ENCODE data around the gene MED7. TPM values are rescaled to one million over a fixed set of nuclear protein-coding genes. Genes with fewer than 3 reads are reported as not detected.

MED7 gene
- total and polyA plus RNA-seq, 8 donors: 4.5 to 20.7 (median 10.3) TPM; not detected in 1

GRCh38 chr5:157165668-157166067, 23.0 kb upstream of the MED7 start:
- peaks cover 0 to 7% (median 0%) of the 10 kb centered on the region in 3 donors for H3K27me3 ChIP-seq
- intact Hi-C loops (cut with DNase I; ENCODE audit: low total_unique reads): no loop called here
- no peaks in the 10 kb centered on the region for H3K36me3 ChIP-seq
- no peak overlapping the region for H3K27ac ChIP-seq
- no peaks in the 10 kb centered on the region for H3K4me1 ChIP-seq
- no peak overlapping the region for H3K4me3 ChIP-seq
- DNase-seq: no peak
- TF ChIP-seq EP300 (IDR thresholded peaks at IDR 0.05): no peak
- TF ChIP-seq POLR2A (IDR thresholded peaks at IDR 0.05): no peak
- TF ChIP-seq CTCF (IDR thresholded peaks at IDR 0.05): no peak
- no peak for TF ChIP-seq POLR2AphosphoS5 (IDR thresholded peaks at IDR 0.05)
- WGBS, 5 donors: 83 to 90% (median 87%) methylated on average over 14 of the region's 14 CpGs
- H3K9me3 ChIP-seq: peaks cover 0 to 3% (median 0%) of the 10 kb centered on the region in 4 donors

- no peak for TF ChIP-seq CTCF (IDR thresholded peaks at IDR 0.05)
- no peak for TF ChIP-seq POLR2AphosphoS5 (IDR thresholded peaks at IDR 0.05)
- no peak for TF ChIP-seq POLR2A (IDR thresholded peaks at IDR 0.05)
- no peak for TF ChIP-seq EP300 (IDR thresholded peaks at IDR 0.05)
- Histone ChIP-seq H3K36me3 (no peaks in the 10 kb centered on the region), H3K4me3 (no peak overlapping the region), H3K27ac (no peak overlapping the region), H3K27me3 (peaks cover 0 to 7% (median 0%) of the 10 kb centered on the region in 3 donors), H3K4me1 (no peaks in the 10 kb centered on the region), H3K9me3 (peaks cover 0 to 3% (median 0%) of the 10 kb centered on the region in 4 donors)
- DNase-seq: no peak
- whole genome bisulfite sequencing, 5 donors: 83 to 90% (median 85%) methylated on average over 4 of the region's 4 CpGs
- intact Hi-C loops (cut with DNase I; ENCODE audit: low total_unique reads): no loop called here
Measured at GRCh38 chr5:157165261-157165660, 22.6 kb upstream of the MED7 start.

GRCh38 chr5:157164521-157164920, 21.9 kb upstream of the MED7 start:
- Histone ChIP-seq H3K4me1 (no peaks in the 10 kb centered on the region), H3K27me3 (peaks cover 0 to 7% (median 0%) of the 10 kb centered on the region in 3 donors), H3K4me3 (no peak overlapping the region), H3K36me3 (no peaks in the 10 kb centered on the region), H3K9me3 (no peaks in the 10 kb centered on the region), H3K27ac (no peak overlapping the region)
- DNase-seq: no peak
- no peak for TF ChIP-seq POLR2AphosphoS5 (IDR thresholded peaks at IDR 0.05)
- no peak for TF ChIP-seq EP300 (IDR thresholded peaks at IDR 0.05)
- TF ChIP-seq POLR2A (IDR thresholded peaks at IDR 0.05): no peak
- TF ChIP-seq CTCF (IDR thresholded peaks at IDR 0.05): no peak
- intact Hi-C loops (cut with DNase I; ENCODE audit: low total_unique reads): no loop called here
- WGBS, 5 donors: 64 to 84% (median 72%) methylated on average over 5 of the region's 5 CpGs

- 92 to 94% (median 93%) methylated on average over 12 of the region's 12 CpGs for WGBS, 5 donors
- Histone ChIP-seq H3K27ac (no peak overlapping the region), H3K27me3 (peaks cover 0 to 7% (median 0%) of the 10 kb centered on the region in 3 donors), H3K36me3 (no peaks in the 10 kb centered on the region), H3K4me1 (no peaks in the 10 kb centered on the region), H3K9me3 (no peaks in the 10 kb centered on the region), H3K4me3 (no peak overlapping the region)
- no peak for TF ChIP-seq CTCF (IDR thresholded peaks at IDR 0.05)
- TF ChIP-seq EP300 (IDR thresholded peaks at IDR 0.05): no peak
- TF ChIP-seq POLR2AphosphoS5 (IDR thresholded peaks at IDR 0.05): no peak
- no peak for TF ChIP-seq POLR2A (IDR thresholded peaks at IDR 0.05)
- intact Hi-C loops (cut with DNase I; ENCODE audit: low total_unique reads): no loop called here
- DNase-seq: no peak
Measured at GRCh38 chr5:157162919-157163510, 20.4 kb upstream of the MED7 start.

Data from stomach (tissue), 9 donors.